MCF 10A (cell line): ENCODE results near the gene RASEF. TPM values are rescaled to one million over a fixed set of nuclear protein-coding genes. Genes with fewer than 3 reads are reported as not detected.

Experiments
- BruUV-seq: library from RNA; stranded (reverse); fragments of 400-500 nt; replicated peaks from 2 replicates; lab custom pipeline; 2021; lab: Mats Ljungman, UMichigan
- CTCF ChIA-PET: fragments of 300-600 bp; sonication (Branson Sonifier 250); formaldehyde crosslinking; extraction: SDS; loops from one replicate; lab custom pipeline; 2021; ENCODE audit warnings: antibody characterized with exemption, inconsistent platforms; lab: Yijun Ruan, JAX
- POLR2A ChIA-PET: fragments of 300-600, 350-650 bp; sonication (Branson Sonifier 250); formaldehyde crosslinking; extraction: SDS; loops from one replicate; lab custom pipeline; 2020; ENCODE audit warnings: antibody characterized with exemption, inconsistent platforms; lab: Yijun Ruan, JAX
- DNase-seq: peaks from one replicate; pipeline ENCODE4 v3.0.0-alpha.2; 2018; ENCODE audit not compliant: unreplicated experiment
- H3K27ac Mint-ChIP-seq: one replicate; pipeline ENCODE4 v1.8.0; 2022; ENCODE audit warnings: mild to moderate bottlenecking, low read depth, mixed read lengths; ENCODE audit not compliant: unreplicated experiment
- H3K27me3 Mint-ChIP-seq: one replicate; pipeline ENCODE4 v1.8.0; 2022; ENCODE audit warnings: mixed read lengths; ENCODE audit not compliant: insufficient read depth, unreplicated experiment
- H3K36me3 Mint-ChIP-seq: one replicate; pipeline ENCODE4 v1.8.0; 2022; ENCODE audit warnings: mild to moderate bottlenecking, moderate library complexity, mixed read lengths; ENCODE audit not compliant: insufficient read depth, unreplicated experiment
- H3K4me1 Mint-ChIP-seq: one replicate; pipeline ENCODE4 v1.8.0; 2022; ENCODE audit warnings: mixed read lengths; ENCODE audit not compliant: insufficient read depth, unreplicated experiment
- H3K4me3 Mint-ChIP-seq: one replicate; pipeline ENCODE4 v1.8.0; 2022; ENCODE audit warnings: mild to moderate bottlenecking, moderate library complexity, mixed read lengths; ENCODE audit not compliant: unreplicated experiment
- H3K9me3 Mint-ChIP-seq: one replicate; pipeline ENCODE4 v1.8.0; 2022; ENCODE audit warnings: mixed read lengths; ENCODE audit not compliant: unreplicated experiment
- CTCF ChIP-seq: fragments of 200-600 bp; IDR thresholded peaks from one replicate; pipeline ENCODE4 v1.8.0; 2022; ENCODE audit warnings: antibody characterized with exemption, mild to moderate bottlenecking; ENCODE audit not compliant: unreplicated experiment
- intact Hi-C: fragments of 100-400 bp; cut with micrococcal nuclease; formaldehyde crosslinking; loops from 2 replicates; pipeline ENCODE4 v1.14.1; 2022
- total RNA-seq: library from RNA; stranded (reverse); gene quantifications from 2 replicates; pipeline ENCODE4 v1.2.3, GENCODE V29; 2022

Gene RASEF
- total RNA-seq, 1 experiment from 2014 or later: 7.5 TPM

- TF ChIP-seq CTCF: no peak
- H3K27ac Mint-ChIP-seq: peak overlapping the region; percentile 21
- peaks cover 31% of the 10 kb centered on the region for H3K4me1 Mint-ChIP-seq
- no TSS peak for BruUV-seq
- peaks cover 7% of the 10 kb centered on the region for H3K36me3 Mint-ChIP-seq
- no peak overlapping the region for H3K4me3 Mint-ChIP-seq
- POLR2A ChIA-PET: interaction anchor here (8.2 kb wide), 1 partner anchor 29 kb away, joined by 142 read pairs; no protein-coding TSS in a partner anchor
- CTCF ChIA-PET: interaction anchor here (1.0 kb wide), 1 partner anchor 32 kb away, joined by 5 read pairs; no protein-coding TSS in a partner anchor
- peak; percentile 65 for DNase-seq
- intact Hi-C loops: no loop called here
- no peaks in the 10 kb centered on the region for H3K27me3 Mint-ChIP-seq
- H3K9me3 Mint-ChIP-seq: no peaks in the 10 kb centered on the region
These were observed 3.5 kb downstream of the RASEF start for GRCh38 chr9:83059417-83059816.

DNA sequence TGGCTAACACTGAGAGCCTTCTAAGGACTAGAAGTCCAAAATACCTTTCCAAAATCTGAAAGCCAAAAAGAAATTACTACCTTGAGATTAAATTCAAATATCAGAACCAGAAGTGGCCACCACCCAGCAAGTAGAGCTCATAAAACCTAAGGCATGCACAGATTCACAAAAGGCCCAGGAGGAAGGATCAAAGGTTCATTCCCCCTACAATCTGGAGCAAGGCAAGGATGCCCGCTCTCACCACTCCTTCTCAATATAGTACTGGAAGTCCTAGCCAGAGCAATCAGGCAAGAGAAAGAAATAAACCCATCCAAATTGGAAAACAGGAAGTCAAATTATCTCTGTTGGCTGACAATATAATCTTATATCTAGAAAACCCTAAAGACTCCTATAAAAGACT is 6.0 kb downstream of the RASEF start:
- CTCF ChIA-PET: interaction anchor here (0.6 to 0.8 kb wide), 2 partner anchors 22 to 451 kb away, joined by 3 read pairs; no protein-coding TSS in a partner anchor

DNA sequence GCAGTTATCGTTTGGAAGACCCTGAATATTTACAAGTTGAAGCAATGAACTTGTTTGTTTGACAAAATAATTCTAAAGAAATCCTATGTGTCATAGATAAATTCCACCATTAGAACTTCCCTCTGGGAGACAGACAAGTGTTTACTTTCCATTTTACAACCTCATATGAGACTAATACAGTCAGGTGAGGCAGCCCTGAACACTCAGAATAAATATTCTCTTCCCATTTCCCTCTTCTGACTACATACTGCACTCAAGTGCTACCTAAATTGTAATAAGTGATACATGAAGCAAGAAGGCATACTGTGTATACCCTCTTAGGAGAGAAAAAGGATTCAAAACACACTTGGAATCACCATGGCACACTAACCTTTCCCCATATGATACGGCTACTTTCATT is 6.8 kb downstream of the RASEF start:
- CTCF ChIA-PET: no interaction called here
- Mint-ChIP-seq H3K4me1 (peaks cover 21% of the 10 kb centered on the region), H3K9me3 (no peaks in the 10 kb centered on the region), H3K27ac (no peak overlapping the region), H3K4me3 (no peak overlapping the region), H3K36me3 (peaks cover 7% of the 10 kb centered on the region), H3K27me3 (no peaks in the 10 kb centered on the region)
- TF ChIP-seq CTCF: no peak
- no peak for DNase-seq
- POLR2A ChIA-PET: interaction anchor here (1.3 to 2.6 kb wide), 2 partner anchors 10 to 13 kb away, joined by 4 to 7 read pairs; no protein-coding TSS in a partner anchor
- intact Hi-C loops: no loop called here
- no TSS peak for BruUV-seq

More for the DNA sequence above, 6.0 kb downstream of the RASEF start:
- Mint-ChIP-seq H3K4me1 (peaks cover 29% of the 10 kb centered on the region), H3K27me3 (no peaks in the 10 kb centered on the region), H3K36me3 (peaks cover 7% of the 10 kb centered on the region), H3K27ac (no peak overlapping the region), H3K4me3 (no peak overlapping the region), H3K9me3 (no peaks in the 10 kb centered on the region)
- no TSS peak for BruUV-seq
- POLR2A ChIA-PET: interaction anchor here (1.3 to 2.6 kb wide), 3 partner anchors 9 to 23 kb away, joined by 4 to 7 read pairs (median 4); no protein-coding TSS in a partner anchor
- intact Hi-C loops: no loop called here
- no peak for TF ChIP-seq CTCF
- DNase-seq: no peak

DNA sequence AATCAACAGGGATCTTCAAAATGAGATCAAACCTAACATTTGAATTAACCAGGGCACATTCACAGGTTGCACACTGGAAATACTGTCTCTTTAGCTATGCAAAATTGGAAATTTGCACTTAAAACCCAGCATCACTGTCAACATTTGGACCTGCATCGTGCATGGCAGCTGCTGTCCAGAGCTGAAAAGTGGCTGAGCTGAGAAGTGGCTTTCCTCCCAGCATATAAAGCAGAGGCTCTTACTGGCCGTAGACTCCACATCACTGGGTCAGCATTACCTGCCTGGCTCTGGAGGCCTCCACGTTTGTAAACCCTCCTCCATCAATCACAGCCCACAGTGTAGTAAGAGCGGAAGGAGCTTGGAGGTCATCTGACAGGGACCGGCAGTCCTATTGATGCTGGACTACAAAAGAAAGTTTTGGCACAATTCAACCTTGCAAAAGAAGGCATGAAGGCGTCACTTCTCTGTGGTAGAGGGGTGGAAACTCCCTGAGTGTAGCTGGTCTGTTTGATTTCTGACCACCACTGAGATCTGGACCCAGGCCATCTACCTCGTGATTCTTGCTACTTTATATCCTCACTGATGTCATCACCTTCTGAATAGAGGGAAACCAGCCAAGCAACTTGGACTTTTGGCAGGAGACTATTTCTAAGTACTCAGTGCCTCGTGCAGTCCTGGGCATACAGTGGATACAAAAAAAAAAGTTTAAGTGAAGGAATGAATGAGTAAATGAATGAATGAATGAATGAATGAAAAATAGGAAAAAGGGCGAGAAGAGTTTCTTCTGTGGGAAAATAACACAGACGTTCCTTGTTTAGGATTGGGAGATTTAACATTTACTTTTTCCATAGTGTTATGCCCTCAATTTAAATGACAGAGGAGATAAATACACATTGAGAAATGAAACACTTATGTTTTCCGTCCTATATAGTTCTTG is 14.8 kb downstream of the RASEF start:
- intact Hi-C loops: no loop called here
- H3K27ac Mint-ChIP-seq: no peak overlapping the region
- no peaks in the 10 kb centered on the region for H3K9me3 Mint-ChIP-seq

More for the DNA sequence above, 14.8 kb downstream of the RASEF start:
- CTCF ChIA-PET: interaction anchor here (1.2 kb wide), 1 partner anchor 15 kb away, joined by 3 read pairs; no protein-coding TSS in a partner anchor
- no peak for TF ChIP-seq CTCF
- Mint-ChIP-seq H3K27me3 (no peaks in the 10 kb centered on the region), H3K36me3 (no peaks in the 10 kb centered on the region), H3K4me1 (peaks cover 6% of the 10 kb centered on the region), H3K4me3 (no peak overlapping the region)
- POLR2A ChIA-PET: interaction anchor here (1.5 kb wide), 1 partner anchor 14 kb away, joined by 5 read pairs; no protein-coding TSS in a partner anchor
- BruUV-seq: no TSS peak
- DNase-seq: peak; percentile 47
